GM10847 (cell line): ENCODE results near the gene CEPT1.

Experiments used
- POLR2A ChIP-seq: IDR thresholded peaks from 2 replicates; pipeline ENCODE4 v1.6.1; 2011; ENCODE audit not compliant: insufficient read length; ENCODE audit errors: extremely low read depth

The CEPT1 gene

DNA sequence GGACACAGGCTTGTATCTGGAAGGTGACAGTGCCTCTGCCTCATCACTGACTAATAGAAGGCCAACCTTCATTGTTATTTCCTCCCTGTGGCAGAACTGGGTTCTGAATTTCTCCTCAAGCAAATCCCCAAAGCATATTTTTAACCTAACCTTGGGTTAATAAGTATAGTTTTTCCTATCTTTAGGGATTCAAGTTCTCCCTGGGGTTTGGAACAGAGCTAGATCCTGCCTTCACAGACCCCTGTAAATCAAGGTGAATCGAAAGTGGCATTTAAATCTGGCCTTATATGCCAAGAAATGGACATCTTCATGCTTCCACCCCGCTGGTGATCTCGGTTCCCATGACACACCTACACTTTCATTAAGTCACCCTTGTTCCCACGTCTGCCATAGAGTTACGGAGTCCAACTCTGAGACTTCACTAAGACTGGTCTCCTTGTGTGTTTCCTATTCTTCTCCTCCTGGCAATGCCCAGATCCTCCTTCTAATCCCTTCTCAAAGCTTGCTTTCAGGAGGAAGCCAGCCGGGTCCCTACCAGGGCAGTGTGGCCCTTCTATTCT lies 83.2 kb downstream of the CEPT1 start:
- no peak for TF ChIP-seq POLR2A

GRCh38 chr1:111225091-111225490 lies 85.1 kb downstream of the CEPT1 start:
- TF ChIP-seq POLR2A = no peak

GRCh38 chr1:111225717-111226400 lies 85.8 kb downstream of the CEPT1 start:
- no peak for TF ChIP-seq POLR2A

DNA sequence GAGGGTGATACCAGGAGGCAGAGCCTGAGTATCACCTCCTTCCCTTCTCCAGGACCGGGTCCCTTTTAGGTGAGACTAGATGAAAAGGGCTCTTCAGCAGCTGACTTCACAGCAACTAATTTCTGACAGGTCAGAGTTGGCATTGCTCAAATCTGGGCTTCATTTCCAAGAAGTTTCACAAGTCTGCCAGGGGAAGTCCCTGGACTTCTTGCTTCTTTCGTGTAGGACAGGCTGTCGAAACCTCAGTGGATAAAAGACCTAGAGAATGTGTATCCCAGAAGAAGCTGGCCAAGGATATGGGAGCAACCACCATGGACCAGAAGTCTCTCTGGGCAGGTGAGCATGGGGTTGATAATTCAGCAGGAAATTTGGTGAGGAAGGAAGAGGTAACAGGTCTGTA lies 87.4 kb downstream of the CEPT1 start, which contains the start of gene CHI3L2:
Gene CHI3L2 (plus strand): TSS at position 280 of the 400 bp plus-strand sequence. CDS start 17 bp downstream, at position 297.
- no peak for TF ChIP-seq POLR2A

DNA sequence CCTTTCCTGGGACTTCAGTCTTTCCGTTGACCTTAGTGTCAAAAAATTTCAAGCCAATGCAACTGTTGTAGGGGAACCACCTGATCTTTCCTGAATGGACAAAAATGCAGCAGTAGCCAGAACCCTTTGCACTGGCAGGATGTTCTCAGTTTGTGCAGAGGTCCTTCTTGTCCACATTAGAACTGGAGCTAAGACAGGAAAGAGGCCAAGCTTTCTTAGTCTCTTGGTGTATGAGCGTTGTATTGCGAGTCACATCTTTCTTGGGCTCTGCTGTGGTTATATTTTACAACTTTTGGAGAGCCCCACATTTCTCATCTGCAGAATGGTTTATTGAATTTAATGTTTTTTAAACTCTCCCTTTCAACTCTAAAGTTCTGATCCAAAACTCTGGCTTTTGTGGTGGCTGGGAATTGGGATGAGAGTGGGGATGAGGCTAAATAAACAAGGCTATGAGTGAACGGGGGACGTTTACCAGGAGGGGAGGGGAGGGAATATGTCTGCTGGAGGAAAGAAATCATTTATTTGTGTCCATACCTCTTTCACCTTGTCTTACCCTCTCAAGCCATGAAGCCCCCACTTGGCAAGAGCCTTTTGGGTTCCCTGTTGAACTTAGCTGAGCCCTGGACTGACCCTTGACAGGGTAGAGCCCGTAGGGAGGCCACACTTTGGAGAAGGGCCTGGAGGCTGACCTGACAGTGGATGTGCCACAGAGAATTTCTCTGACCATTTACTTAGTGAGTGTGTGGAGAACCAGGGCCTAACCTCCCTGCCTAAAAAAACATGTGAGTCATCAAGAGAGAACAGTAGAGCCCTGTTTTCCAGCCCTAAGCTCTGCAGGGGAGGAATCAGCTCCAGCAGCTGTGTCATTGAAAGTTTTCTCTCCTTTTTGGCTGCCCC lies 88.1 kb downstream of the CEPT1 start:
- no peak for TF ChIP-seq POLR2A

DNA sequence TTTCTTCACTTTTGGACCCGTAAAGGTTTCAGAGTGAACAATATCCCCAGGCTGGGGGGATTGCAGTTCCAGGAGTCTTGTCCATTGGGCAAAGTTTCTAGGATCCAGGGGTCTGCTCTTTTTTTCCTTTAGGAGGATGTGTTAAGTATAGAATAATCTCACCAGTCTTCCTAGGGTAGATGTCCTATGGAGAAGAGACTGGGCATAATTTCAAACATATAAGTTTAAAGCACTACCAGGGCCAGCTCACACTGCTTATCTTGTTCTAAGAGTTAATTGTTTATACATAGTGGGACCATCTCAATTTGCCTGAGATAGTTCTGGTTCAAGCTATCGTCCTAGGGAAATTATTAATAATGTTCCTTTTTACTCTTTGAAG lies 88.7 kb downstream of the CEPT1 start:
- TF ChIP-seq POLR2A = no peak

- no peak for TF ChIP-seq POLR2A
These were observed 92.1 kb downstream of the CEPT1 start for GRCh38 chr1:111232134-111232533.

GRCh38 chr1:111234258-111234657 lies 94.2 kb downstream of the CEPT1 start:
- TF ChIP-seq POLR2A = no peak
